Measurements from ENCODE around the gene ASIC4. TPM values are rescaled to one million over a fixed set of nuclear protein-coding genes. Genes with fewer than 3 reads are reported as not detected.

ASIC4 gene
- total RNA-seq, 1 donor from 2014 or later: 0.55 TPM

DNA sequence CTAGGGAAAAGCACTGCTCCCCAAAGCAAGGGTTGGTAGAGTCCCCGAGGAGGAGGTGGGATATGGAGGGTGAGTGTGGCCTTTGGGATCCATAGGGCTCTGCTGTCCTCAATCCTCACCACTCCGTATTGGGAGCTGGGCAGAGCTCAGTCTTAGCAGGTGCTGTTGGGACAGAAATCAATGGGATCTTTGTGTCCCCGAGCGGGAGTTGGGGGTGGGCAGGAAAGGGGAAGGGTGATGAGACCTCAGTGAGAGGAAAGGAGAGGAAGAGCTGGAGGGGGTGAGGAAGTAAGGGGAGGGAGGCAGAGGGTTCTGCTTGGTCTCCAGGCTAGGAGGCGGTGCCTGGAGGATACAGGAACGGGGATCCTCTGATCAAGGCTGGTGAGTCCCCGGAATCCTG lies 2.6 kb downstream of the ASIC4 start:
- no peak for DNase-seq
- no peaks in the 10 kb centered on the region for H3K4me1 ChIP-seq
- TF ChIP-seq, protein P1, sequence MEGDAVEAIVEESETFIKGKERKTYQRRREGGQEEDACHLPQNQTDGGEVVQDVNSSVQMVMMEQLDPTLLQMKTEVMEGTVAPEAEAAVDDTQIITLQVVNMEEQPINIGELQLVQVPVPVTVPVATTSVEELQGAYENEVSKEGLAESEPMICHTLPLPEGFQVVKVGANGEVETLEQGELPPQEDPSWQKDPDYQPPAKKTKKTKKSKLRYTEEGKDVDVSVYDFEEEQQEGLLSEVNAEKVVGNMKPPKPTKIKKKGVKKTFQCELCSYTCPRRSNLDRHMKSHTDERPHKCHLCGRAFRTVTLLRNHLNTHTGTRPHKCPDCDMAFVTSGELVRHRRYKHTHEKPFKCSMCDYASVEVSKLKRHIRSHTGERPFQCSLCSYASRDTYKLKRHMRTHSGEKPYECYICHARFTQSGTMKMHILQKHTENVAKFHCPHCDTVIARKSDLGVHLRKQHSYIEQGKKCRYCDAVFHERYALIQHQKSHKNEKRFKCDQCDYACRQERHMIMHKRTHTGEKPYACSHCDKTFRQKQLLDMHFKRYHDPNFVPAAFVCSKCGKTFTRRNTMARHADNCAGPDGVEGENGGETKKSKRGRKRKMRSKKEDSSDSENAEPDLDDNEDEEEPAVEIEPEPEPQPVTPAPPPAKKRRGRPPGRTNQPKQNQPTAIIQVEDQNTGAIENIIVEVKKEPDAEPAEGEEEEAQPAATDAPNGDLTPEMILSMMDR (IDR thresholded peaks at IDR 0.05): no peak
- no peaks in the 10 kb centered on the region for H3K36me3 ChIP-seq
- H3K4me3 ChIP-seq: no peak overlapping the region
- H3K27me3 ChIP-seq: peaks cover 87% of the 10 kb centered on the region
- ATAC-seq: no peak
- H3K9me3 ChIP-seq: no peaks in the 10 kb centered on the region
- intact Hi-C loops (cut with DNase I): no loop called here
- no peak overlapping the region for H3K27ac ChIP-seq

DNA sequence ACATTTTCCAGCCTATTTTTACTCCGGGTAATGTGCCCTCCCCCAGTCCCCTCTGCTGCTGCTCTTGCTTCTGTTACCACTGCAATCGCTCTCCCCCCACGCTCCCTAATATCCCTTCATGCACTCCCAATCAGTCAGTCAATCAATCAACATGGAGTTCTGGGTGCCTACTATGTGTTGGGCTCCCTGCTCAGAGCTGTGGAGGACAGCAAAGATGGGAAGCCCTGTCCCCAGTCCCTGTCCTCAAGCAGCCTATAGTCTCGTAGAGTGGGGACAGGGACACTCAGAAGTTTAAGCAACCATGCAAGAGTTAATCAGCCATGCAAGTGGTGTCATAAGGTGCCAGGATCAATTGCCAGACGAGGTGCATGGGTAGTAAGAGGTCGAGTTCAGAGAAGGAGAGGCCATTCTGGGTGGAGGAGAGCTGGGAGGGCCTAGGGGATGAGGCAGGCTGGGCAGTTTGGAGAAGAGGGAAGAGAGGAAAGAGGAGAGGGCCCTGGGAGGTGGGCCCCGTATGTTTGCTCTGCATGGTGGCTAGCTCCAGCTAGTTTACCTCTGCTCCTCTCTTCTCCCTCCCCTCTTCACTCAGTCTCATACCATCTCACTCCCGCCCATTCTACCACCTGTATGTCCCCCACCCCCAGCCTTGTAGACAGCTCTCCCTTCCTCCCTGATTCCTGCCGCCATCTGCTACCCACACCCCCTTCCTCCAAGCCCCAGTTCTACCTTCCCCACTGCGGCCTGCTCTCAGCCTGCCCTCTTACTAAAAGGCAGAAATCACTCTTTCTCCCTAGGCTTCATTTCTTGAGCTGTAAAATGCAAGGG lies 3.9 kb downstream of the ASIC4 start:
- H3K27ac ChIP-seq: no peak overlapping the region
- ATAC-seq: no peak
- TF ChIP-seq, protein P1 (IDR thresholded peaks at IDR 0.05): no peak
- no peak overlapping the region for H3K4me3 ChIP-seq
- DNase-seq: no peak
- intact Hi-C loops (cut with DNase I): no loop called here
- H3K4me1 ChIP-seq: peaks cover 9% of the 10 kb centered on the region
- H3K9me3 ChIP-seq: no peaks in the 10 kb centered on the region
- H3K36me3 ChIP-seq: no peaks in the 10 kb centered on the region
- peaks cover 87% of the 10 kb centered on the region for H3K27me3 ChIP-seq

DNA sequence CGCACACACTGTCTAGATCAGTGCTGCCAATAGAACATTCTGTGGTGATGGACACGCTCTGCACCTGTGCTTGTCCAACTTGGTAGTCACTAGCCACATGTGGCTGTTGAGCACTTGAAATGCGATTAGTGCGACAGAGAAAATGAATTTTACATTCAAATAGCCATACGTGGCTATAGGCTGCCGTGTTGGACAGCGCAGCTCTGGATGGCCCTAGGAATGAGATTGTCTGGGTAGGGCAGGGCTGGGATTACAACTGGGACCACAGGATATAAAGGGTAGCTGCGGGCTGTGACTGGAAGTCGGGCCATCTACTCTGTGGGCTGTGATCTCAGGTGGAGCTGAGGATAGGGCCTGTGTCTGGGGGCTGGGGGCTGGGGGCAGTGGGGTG lies 5.2 kb downstream of the ASIC4 start:
- TF ChIP-seq, protein P1 (IDR thresholded peaks at IDR 0.05): no peak
- no peaks in the 10 kb centered on the region for H3K36me3 ChIP-seq
- no peak overlapping the region for H3K4me3 ChIP-seq
- H3K27ac ChIP-seq: no peak overlapping the region
- intact Hi-C loops (cut with DNase I): no loop called here
- ATAC-seq: no peak
- no peaks in the 10 kb centered on the region for H3K9me3 ChIP-seq
- no peak for DNase-seq
- H3K27me3 ChIP-seq: peaks cover 89% of the 10 kb centered on the region
- peaks cover 10% of the 10 kb centered on the region for H3K4me1 ChIP-seq

DNA sequence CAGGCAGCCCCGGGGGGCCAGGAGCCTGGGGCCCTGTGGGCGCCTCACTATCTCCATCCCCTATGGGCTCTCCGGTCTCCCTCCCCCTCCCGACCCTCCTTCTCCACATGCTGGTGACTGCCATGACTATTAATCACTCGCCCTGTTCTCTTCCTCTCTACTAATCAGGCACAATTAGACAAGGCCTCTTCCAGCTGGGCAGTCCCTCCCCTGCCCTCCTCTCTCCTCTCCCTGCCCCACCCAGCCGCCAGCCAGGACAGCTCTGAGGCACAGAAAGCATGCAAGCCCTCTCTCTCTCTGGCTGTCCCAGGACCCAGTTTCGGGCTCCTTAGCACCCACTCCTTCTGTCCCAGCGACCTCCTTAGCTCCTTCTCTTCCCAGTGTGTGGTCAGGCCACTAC lies 5.8 kb downstream of the ASIC4 start:
- TF ChIP-seq, protein P1 (IDR thresholded peaks at IDR 0.05): no peak

DNA sequence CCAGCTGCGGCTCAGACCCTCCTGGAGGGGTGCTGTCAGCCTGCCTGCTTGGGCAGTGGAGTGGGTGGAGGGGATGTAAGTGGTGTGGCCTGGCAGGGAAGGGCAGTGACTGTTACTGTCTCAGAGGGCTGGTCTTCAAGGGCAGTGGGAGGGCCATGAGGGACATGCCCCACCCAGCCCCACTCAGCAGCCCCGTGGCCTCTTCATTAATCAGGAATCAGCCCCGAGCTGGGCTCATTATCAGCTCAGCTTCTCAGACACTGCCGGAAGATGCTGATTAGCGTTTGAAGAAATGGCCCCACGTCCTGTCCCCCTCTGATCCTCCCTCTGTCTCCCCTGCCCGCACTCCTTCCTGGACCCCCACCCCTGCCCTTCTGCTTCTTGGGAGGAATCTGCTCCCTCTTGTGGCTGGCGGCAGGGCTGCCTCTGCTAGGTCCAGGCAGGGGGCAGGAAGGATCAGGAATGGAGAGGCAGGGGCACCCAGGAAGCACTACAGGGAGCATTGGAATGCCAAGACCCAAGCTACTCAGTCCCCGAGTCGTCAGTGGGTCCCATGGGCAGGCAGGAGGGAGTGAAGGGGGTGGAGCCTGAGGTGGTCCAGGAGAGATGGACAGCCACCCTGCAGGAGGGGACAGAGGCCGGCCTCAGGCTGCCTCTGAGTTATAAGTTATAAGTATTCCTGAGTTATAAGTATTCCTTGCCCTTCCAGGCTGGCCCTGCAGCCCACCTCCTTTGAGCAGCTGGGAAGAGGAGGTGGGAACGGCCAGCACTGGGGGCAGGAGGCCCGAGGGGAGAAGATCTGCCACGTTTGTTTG lies 7.0 kb downstream of the ASIC4 start:
- TF ChIP-seq, protein P1 (IDR thresholded peaks at IDR 0.05): peak; percentile 40
- Histone ChIP-seq H3K4me3 (no peak overlapping the region), H3K27me3 (peaks cover 91% of the 10 kb centered on the region), H3K9me3 (no peaks in the 10 kb centered on the region), H3K4me1 (peaks cover 10% of the 10 kb centered on the region), H3K36me3 (no peaks in the 10 kb centered on the region), H3K27ac (no peak overlapping the region)
- ATAC-seq: peak; percentile 32
- intact Hi-C loops (cut with DNase I): loop anchor here (10.0 kb wide), 1 partner anchor 116 kb away; no protein-coding TSS in a partner anchor
- DNase-seq: no peak

More for the DNA sequence above, 5.8 kb downstream of the ASIC4 start:
- peaks cover 89% of the 10 kb centered on the region for H3K27me3 ChIP-seq
- no peak overlapping the region for H3K4me3 ChIP-seq
- H3K9me3 ChIP-seq: no peaks in the 10 kb centered on the region
- intact Hi-C loops (cut with DNase I): loop anchor here (10.0 kb wide), 1 partner anchor 115 kb away; no protein-coding TSS in a partner anchor
- no peak for ATAC-seq
- no peak overlapping the region for H3K27ac ChIP-seq
- no peaks in the 10 kb centered on the region for H3K36me3 ChIP-seq
- peaks cover 10% of the 10 kb centered on the region for H3K4me1 ChIP-seq
- DNase-seq: no peak

Data from upper lobe of right lung (tissue), 1 donor.